GM19351 (cell line): ENCODE results near the gene FAM120B.
"Not testable (repeated sequence)": the region's sequence is repeated elsewhere in the genome, so short reads cannot be mapped to it uniquely, and the experiment has no call there.

Experiments used
- ATAC-seq: cut with Tn5 transposase; IDR thresholded peaks from one replicate; pipeline ENCODE4 v1.9.1; 2021; ENCODE audit warnings: mild to moderate bottlenecking, moderate library complexity; ENCODE audit not compliant: unreplicated experiment

FAM120B gene

GRCh38 chr6:170378502-170378901 is 71.9 kb downstream of the FAM120B start:
- ATAC-seq: no peak

GRCh38 chr6:170381562-170381961 is 75.0 kb downstream of the FAM120B start:
- no peak for ATAC-seq

GRCh38 chr6:170383466-170384035 is 77.0 kb downstream of the FAM120B start:
- ATAC-seq: no peak

GRCh38 chr6:170385506-170385905 is 78.9 kb downstream of the FAM120B start:
- ATAC-seq: no peak

GRCh38 chr6:170388113-170388512 is 81.6 kb downstream of the FAM120B start:
- ATAC-seq: no peak

GRCh38 chr6:170393033-170393432 is 86.5 kb downstream of the FAM120B start:
- ATAC-seq: no peak

- no peak for ATAC-seq
Observed at GRCh38 chr6:170393807-170394399, 87.3 kb downstream of the FAM120B start.

- no peak for ATAC-seq
Observed at GRCh38 chr6:170394980-170395379, 88.4 kb downstream of the FAM120B start.

- ATAC-seq: not testable (repeated sequence)
Observed at GRCh38 chr6:170398743-170399369, 92.3 kb downstream of the FAM120B start.

- not testable (repeated sequence) for ATAC-seq
Observed at GRCh38 chr6:170399955-170400558, 93.5 kb downstream of the FAM120B start.

GRCh38 chr6:170402318-170403040 is 95.9 kb downstream of the FAM120B start:
- ATAC-seq: no peak

- no peak for ATAC-seq
Observed at GRCh38 chr6:170403451-170403850, 96.9 kb downstream of the FAM120B start.

GRCh38 chr6:170404036-170404435 is 97.5 kb downstream of the FAM120B start:
- no peak for ATAC-seq

- ATAC-seq: no peak
Observed at GRCh38 chr6:170404697-170405096, 98.1 kb downstream of the FAM120B start.

GRCh38 chr6:170405311-170405975 is 98.9 kb downstream of the FAM120B start:
- ATAC-seq: no peak

GRCh38 chr6:170407200-170407599 is 100.6 kb downstream of the FAM120B start:
- no peak for ATAC-seq

- no peak for ATAC-seq
Observed at GRCh38 chr6:170407932-170408331, 101.4 kb downstream of the FAM120B start.

GRCh38 chr6:170409746-170410145 is 103.2 kb downstream of the FAM120B start:
- ATAC-seq: not testable (repeated sequence)

- ATAC-seq: no peak
Observed at GRCh38 chr6:170410241-170410640, 103.7 kb downstream of the FAM120B start.

- no peak for ATAC-seq
Observed at GRCh38 chr6:170415318-170415717, 108.8 kb downstream of the FAM120B start.

GRCh38 chr6:170416303-170416702 is 109.7 kb downstream of the FAM120B start:
- no peak for ATAC-seq
